Measurements from ENCODE around the gene HOXD12. TPM values are rescaled to one million over a fixed set of nuclear protein-coding genes. Genes with fewer than 3 reads are reported as not detected.

Gene HOXD12
- total RNA-seq, 4 donors from 2014 or later, result not detected

DNA sequence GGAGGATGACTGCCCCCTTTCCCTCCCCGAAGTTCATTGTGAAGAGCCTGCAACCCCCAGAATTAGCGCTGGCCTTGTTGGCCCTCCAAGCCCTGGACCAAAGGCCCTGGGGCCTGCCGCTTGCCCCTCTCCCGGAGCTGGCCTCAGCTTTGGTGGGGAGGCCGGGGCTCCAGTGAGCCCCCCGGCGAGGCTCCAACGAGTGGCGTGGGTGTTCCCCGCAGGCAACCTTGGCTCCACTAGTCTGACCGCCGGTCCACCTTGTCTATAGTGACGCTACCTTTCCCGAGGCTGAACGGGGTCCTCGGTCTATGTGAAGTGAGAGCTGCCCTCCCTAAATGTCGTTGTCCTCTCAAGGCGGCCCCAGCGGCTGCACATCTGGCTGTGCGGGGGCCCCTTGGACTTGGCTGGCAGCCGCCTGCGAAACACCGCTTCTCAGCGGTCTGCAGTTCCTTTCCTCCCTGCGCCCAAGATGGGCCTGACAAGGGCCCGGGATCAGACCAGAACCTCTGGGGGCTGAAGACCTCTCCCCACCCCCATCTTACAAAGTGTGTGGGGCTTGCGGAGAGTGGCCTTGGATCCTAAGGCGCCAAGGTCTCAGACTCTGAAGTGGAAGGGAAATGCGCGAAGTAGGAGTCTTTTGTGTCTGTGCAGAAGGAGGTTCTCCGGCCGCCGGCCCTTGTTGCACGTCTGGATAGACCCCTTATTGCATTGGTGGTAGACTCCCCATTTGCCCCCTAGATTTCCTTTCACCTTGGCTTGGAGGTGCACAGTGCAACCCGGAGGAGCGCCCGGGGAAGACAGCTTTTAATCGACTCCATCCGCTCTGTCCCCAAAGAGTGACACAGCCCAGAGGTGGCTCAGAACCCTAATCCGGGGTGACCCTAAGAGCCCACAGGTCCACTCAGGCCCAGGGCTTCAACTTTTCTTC lies 13.0 kb downstream of the HOXD12 start:
- Histone ChIP-seq H3K36me3 (no peaks in the 10 kb centered on the region), H3K4me3 (peak overlapping the region in 1 of 4 donors; percentile 18), H3K27ac (peak overlapping the region in 2 of 4 donors; percentile 37 to 69), H3K27me3 (peaks cover 100% of the 10 kb centered on the region), H3K4me1 (peaks cover 3 to 32% (median 7%) of the 10 kb centered on the region in 4 donors), H3K9me3 (no peaks in the 10 kb centered on the region)
- in situ Hi-C loops (cut with MboI; ENCODE audit: low pct_ligation_motif_present in 1 of 4, low pct_unique_long_range_greater_than_20kb in 1 of 4, low sequenced_read_pairs in 3 of 4) (loop anchor here in 3 of 4 donors (25.0 kb wide), 2 partner anchors 700 to 1025 kb away; no protein-coding TSS in a partner anchor), intact Hi-C loops (cut with DNase I; ENCODE audit: low total_unique reads) (no loop called here)
- TF ChIP-seq EP300 (IDR thresholded peaks at IDR 0.05; ENCODE audit: low read depth), result no peak
- no peak for TF ChIP-seq POLR2A (IDR thresholded peaks at IDR 0.05)
- no peak for TF ChIP-seq POLR2AphosphoS5 (IDR thresholded peaks at IDR 0.05)
- TF ChIP-seq, protein P1, sequence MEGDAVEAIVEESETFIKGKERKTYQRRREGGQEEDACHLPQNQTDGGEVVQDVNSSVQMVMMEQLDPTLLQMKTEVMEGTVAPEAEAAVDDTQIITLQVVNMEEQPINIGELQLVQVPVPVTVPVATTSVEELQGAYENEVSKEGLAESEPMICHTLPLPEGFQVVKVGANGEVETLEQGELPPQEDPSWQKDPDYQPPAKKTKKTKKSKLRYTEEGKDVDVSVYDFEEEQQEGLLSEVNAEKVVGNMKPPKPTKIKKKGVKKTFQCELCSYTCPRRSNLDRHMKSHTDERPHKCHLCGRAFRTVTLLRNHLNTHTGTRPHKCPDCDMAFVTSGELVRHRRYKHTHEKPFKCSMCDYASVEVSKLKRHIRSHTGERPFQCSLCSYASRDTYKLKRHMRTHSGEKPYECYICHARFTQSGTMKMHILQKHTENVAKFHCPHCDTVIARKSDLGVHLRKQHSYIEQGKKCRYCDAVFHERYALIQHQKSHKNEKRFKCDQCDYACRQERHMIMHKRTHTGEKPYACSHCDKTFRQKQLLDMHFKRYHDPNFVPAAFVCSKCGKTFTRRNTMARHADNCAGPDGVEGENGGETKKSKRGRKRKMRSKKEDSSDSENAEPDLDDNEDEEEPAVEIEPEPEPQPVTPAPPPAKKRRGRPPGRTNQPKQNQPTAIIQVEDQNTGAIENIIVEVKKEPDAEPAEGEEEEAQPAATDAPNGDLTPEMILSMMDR (IDR thresholded peaks at IDR 0.05), result no peak
- no peak for DNase-seq
- WGBS, 2 donors (ENCODE audit: low coverage in 1 of 2), result 48 to 100% methylated on average over 1 to 40 of the region's 40 CpGs

DNA sequence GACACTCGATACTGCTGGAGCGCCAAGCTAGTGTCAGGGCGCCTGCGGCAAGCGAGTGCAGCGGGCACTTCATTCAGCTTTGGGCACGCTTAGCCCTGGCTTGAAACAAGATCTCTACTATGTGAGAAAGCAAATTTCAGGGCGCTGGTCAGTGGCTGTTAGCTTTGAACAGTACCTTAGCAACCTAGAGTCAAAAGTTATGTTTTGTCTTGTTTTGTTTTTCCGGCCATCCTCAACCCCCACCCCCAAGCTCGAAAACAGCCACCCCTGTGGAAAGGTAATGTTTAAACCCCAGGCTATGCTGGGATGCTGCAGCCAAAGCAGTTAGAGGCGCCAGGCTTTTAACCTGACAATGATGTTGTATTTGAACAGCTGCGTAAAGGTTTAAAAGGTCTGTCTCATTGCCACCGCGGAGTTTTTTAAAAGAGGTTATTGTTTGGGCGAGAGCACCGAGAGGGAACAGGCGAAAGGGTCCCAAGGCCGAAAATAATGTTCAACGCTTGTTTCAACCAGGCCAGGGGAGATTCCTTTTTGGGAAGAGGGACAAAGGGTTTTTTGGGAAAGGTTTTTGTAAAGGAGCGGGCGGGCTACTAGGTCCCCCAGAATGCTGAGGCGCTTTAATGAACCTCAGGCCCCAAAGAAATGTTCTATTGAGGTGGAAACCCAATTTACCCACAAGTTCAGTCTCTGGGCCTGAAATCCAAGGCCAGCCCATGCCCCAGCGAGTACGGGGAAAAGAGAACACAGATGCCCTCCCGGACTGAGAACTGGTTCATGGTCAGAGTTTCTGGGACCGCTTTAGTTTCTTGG lies 14.7 kb downstream of the HOXD12 start:
- WGBS, 2 donors (ENCODE audit: low coverage in 1 of 2), result 25 to 30% methylated on average over 7 to 26 of the region's 26 CpGs
- peak overlapping the region in 3 of 4 donors; percentile 17 to 70 (median 45) for H3K27ac ChIP-seq
- in situ Hi-C loops (cut with MboI; ENCODE audit: low pct_ligation_motif_present in 1 of 4, low pct_unique_long_range_greater_than_20kb in 1 of 4, low sequenced_read_pairs in 3 of 4), result loop anchor here in 3 of 4 donors (25.0 kb wide), 2 partner anchors 698 to 1023 kb away; no protein-coding TSS in a partner anchor
- TF ChIP-seq POLR2AphosphoS5 (IDR thresholded peaks at IDR 0.05) (no peak), EP300 (IDR thresholded peaks at IDR 0.05; ENCODE audit: low read depth) (no peak), POLR2A (IDR thresholded peaks at IDR 0.05) (no peak)
- TF ChIP-seq, protein P1 (IDR thresholded peaks at IDR 0.05), result no peak
- peaks cover 0 to 15% (median 3%) of the 10 kb centered on the region in 4 donors for H3K4me1 ChIP-seq
- peaks cover 100% of the 10 kb centered on the region for H3K27me3 ChIP-seq
- no peak for DNase-seq
- H3K9me3 ChIP-seq, result no peaks in the 10 kb centered on the region
- H3K36me3 ChIP-seq, result no peaks in the 10 kb centered on the region
- intact Hi-C loops (cut with DNase I; ENCODE audit: low total_unique reads), result no loop called here
- H3K4me3 ChIP-seq, result no peak overlapping the region

DNA sequence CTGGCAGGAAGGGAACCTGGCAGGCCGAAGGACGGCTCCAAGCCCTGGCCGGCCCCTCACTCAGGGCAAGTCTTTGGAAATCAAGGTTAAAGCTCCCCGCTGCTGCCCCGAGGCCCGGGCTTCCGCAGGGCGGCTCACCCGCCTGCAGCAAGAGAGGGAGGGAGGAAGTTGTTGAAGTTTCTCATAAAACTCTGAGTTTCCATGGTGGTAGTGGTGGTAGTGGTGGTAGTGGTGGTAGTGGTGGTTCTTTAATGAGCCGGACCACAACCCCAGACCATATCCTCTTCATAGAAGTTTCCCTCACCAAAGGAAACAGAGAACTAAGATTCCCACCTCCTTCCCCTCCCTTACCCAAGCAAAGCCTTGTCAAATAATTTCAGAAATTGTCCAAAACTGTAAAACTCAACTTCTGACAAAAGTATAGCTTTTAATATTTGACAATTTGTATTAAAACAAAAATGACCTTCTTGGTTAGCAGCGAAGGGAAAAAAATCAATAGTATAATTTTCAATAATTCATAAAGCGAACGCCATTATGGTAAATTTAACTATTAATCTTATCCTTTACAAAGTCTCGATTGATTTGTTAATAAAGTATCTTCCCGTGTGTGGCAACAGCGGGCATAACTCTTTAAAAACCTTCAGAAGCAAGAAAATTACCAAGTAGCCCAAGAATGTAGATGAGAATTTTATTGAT lies 15.5 kb downstream of the HOXD12 start:
- WGBS, 2 donors (ENCODE audit: low coverage in 1 of 2), result 26 to 42% methylated on average over 10 to 16 of the region's 16 CpGs
- Histone ChIP-seq H3K9me3 (no peaks in the 10 kb centered on the region), H3K4me3 (no peak overlapping the region), H3K36me3 (no peaks in the 10 kb centered on the region), H3K27ac (peak overlapping the region; percentile 24 to 70 (median 55)), H3K4me1 (peaks cover 0 to 15% (median 3%) of the 10 kb centered on the region in 4 donors), H3K27me3 (peaks cover 100% of the 10 kb centered on the region)
- in situ Hi-C loops (cut with MboI; ENCODE audit: low pct_ligation_motif_present in 1 of 4, low pct_unique_long_range_greater_than_20kb in 1 of 4, low sequenced_read_pairs in 3 of 4) (loop anchor here in 3 of 4 donors (25.0 kb wide), 2 partner anchors 697 to 1022 kb away; no protein-coding TSS in a partner anchor), intact Hi-C loops (cut with DNase I; ENCODE audit: low total_unique reads) (no loop called here)
- DNase-seq, result no peak
- TF ChIP-seq POLR2AphosphoS5 (IDR thresholded peaks at IDR 0.05) (no peak), POLR2A (IDR thresholded peaks at IDR 0.05) (no peak)
- TF ChIP-seq, protein P1 (IDR thresholded peaks at IDR 0.05), result no peak

Measured in transverse colon (tissue), 4 donors.